IPS-18c (cell line): Measurements from ENCODE around the gene SH2D3C.

Experiments used
- H3K4me3 ChIP-seq: 2 replicates; pipeline ENCODE4 v1.7.0; 2013; ENCODE audit warnings: low read depth, mild to moderate bottlenecking, low read length, moderate library complexity; ENCODE audit not compliant: insufficient read depth
- H3K9me3 ChIP-seq: one replicate; pipeline ENCODE4 v1.6.1; 2013; ENCODE audit warnings: mild to moderate bottlenecking, low read length, moderate library complexity; ENCODE audit not compliant: control insufficient read depth, insufficient read depth

The SH2D3C gene

GRCh38 chr9:127810378-127811187 is 32.1 kb upstream of the SH2D3C start:
- Histone ChIP-seq H3K9me3 (peaks cover 4% of the 10 kb centered on the region), H3K4me3 (no peak overlapping the region; the same call in 1 of the 2 replicates)

- H3K4me3 ChIP-seq: peak overlapping the region; percentile 38
- peaks cover 4% of the 10 kb centered on the region for H3K9me3 ChIP-seq
These were observed 31.3 kb upstream of the SH2D3C start for GRCh38 chr9:127809540-127810377.

GRCh38 chr9:127809002-127809539 is 30.6 kb upstream of the SH2D3C start:
- H3K4me3 ChIP-seq: no peak overlapping the region; the same call in 1 of the 2 replicates
- peaks cover 4% of the 10 kb centered on the region for H3K9me3 ChIP-seq

GRCh38 chr9:127808347-127809001 is 30.0 kb upstream of the SH2D3C start:
- H3K4me3 ChIP-seq: no peak overlapping the region
- peaks cover 4% of the 10 kb centered on the region for H3K9me3 ChIP-seq

GRCh38 chr9:127806871-127807270 is 28.4 kb upstream of the SH2D3C start:
- H3K9me3 ChIP-seq: peaks cover 4% of the 10 kb centered on the region
- H3K4me3 ChIP-seq: no peak overlapping the region

- H3K9me3 ChIP-seq: peaks cover 4% of the 10 kb centered on the region
- no peak overlapping the region for H3K4me3 ChIP-seq
These were observed 27.2 kb upstream of the SH2D3C start for GRCh38 chr9:127805620-127806019.

GRCh38 chr9:127803507-127804352 is 25.3 kb upstream of the SH2D3C start:
- peak overlapping the region; percentile 83 for H3K4me3 ChIP-seq
- H3K9me3 ChIP-seq: no peaks in the 10 kb centered on the region

GRCh38 chr9:127802576-127803443 is 24.3 kb upstream of the SH2D3C start, which contains the start of gene FPGS:
Gene FPGS, plus strand, starts transcription at chr9:127802882. Its CDS starts 43 bp downstream, at chr9:127802925.
- H3K9me3 ChIP-seq: no peaks in the 10 kb centered on the region
- peak within 1 kb of the TSS; percentile 83 for H3K4me3 ChIP-seq

- no peaks in the 10 kb centered on the region for H3K9me3 ChIP-seq
- peak overlapping the region; percentile 71 for H3K4me3 ChIP-seq
These were observed 23.6 kb upstream of the SH2D3C start for GRCh38 chr9:127801955-127802575.

GRCh38 chr9:127796852-127797370 is 18.4 kb upstream of the SH2D3C start:
- H3K9me3 ChIP-seq: no peaks in the 10 kb centered on the region
- no peak overlapping the region for H3K4me3 ChIP-seq

GRCh38 chr9:127796225-127796813 is 17.9 kb upstream of the SH2D3C start:
- Histone ChIP-seq H3K9me3 (no peaks in the 10 kb centered on the region), H3K4me3 (no peak overlapping the region)

GRCh38 chr9:127794001-127794791 is 15.7 kb upstream of the SH2D3C start:
- Histone ChIP-seq H3K9me3 (no peaks in the 10 kb centered on the region), H3K4me3 (no peak overlapping the region)

- no peaks in the 10 kb centered on the region for H3K9me3 ChIP-seq
These were observed 14.7 kb upstream of the SH2D3C start for GRCh38 chr9:127793093-127793708.

More at GRCh38 chr9:127793093-127793708, 14.7 kb upstream of the SH2D3C start:
- no peak overlapping the region for H3K4me3 ChIP-seq
